ENCODE results near the gene MIER1.

Gene MIER1

DNA sequence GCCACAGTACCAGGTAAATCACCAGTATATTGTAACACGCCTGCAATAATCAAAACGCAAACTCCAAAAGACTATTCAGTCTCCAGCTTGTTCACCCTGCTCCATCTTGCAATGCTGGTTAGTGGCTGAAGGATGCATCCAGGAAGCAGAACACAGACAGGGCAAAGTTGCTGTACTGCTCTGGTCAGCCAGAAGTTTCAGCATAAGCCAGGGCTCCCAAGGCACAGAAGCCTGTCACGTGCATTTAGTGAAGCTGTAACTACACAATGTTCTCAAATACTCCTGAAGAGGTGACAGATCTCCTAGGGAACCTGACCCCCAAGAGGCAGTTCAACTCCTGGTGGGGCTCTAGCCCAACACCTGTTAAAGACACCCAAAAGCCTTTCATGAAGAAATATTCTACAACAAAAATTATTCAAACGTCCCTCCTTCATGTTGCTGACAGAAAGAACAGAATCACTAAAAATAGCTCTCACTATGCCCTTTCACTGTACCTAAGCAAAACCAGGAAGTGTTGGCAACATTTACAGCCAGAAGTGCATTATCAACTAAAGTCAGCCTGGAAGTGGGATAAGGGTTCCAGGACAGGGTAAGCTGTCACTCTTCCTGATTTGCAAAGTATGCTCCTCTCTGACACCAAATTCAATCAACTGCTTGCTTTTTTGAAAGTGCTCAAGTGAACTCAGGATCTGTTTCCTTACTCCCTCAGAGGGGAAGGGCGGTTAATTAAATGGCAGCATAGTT, 77.1 kb downstream of the MIER1 start:
- no peak for DNase-seq

DNA sequence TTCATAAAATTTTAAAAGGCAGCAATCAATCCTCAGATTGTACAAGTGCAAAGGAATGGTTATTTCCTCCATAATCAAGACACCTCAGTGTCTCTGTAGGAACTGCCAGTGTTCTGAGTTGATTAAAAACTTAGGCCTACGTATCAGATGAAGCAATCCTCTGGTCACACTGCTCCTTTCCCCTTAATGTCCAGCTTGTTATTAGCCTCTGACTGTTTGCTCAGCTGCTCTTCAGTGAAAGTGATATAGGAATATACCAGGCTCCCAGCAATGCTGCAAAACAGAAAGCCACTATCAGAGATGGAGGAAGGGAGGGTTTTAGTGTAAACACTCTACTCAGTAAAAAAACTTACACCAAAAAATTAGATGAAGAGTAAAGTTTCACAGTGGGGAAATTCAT, 79.4 kb downstream of the MIER1 start:
- no peak for DNase-seq

- no peak for DNase-seq
These were observed 80.3 kb downstream of the MIER1 start for GRCh38 chr1:67005068-67005467.

- DNase-seq = no peak
These were observed 85.0 kb downstream of the MIER1 start for GRCh38 chr1:67009792-67010191.

DNA sequence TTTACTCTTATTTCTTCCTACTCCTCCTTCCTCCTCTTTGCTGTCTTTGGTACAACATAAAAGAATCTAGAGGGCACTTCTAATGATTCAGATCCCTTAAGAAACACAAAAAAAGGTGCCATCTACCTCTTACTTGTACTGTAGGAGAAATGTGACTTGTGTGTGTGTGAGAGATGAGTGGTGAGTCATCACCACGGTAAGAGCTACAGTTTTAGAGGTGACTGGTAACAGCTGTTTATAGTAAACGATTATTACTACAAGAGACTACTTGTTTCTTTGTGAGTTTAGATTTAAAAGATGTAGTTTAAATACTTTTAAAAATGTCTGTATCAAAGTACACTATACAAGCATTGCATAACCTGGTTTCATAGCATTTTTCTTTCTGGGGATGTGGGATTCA, 88.8 kb downstream of the MIER1 start:
- no peak for DNase-seq

DNA sequence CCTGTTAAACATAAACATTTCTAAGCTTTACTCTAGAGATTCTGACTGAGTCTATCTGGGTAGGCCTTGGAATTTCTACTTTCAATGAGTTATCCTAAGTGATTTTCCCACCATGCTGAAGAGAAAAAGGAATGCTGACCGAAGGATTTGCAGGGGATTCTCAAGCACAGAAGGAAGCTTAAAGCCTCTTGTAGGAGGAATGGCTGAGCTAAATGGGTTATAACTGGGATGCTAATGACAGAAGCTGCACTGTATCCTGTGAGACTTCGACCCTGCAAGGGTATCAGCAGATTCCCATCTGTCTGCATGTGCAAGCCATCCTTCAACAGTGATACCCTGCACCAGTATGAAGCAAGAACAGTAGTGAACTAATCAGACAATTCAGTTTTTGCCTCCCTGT, 93.8 kb downstream of the MIER1 start:
- DNase-seq = no peak

GRCh38 chr1:67019121-67019520, 94.3 kb downstream of the MIER1 start:
- DNase-seq = no peak

DNA sequence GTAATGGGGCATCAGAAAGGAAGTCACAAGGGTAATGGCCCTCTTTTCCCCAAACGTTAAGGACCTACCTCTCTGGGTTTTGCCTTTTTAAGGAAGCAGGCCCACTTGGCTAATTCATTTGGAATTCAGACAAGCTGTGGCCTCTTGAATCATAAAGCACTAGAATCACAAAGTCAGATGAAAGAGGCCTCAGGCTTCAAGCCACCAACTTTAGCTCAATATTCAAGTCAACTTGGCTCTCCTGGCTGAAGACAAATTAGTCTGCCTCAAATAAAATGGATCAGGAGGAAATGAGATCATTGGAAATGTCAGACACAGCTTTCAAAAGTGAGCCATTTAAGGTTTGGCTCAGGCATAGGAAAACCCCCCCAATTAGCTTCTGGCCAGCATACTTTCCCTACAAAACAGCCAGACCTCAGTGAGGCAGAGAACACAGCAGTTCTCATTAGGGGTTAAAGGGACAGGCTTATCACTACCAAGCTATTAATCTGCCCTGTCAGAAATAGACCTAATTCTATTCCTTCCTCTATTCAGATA, 94.9 kb downstream of the MIER1 start:
- no peak for DNase-seq

GRCh38 chr1:67020304-67020703, 95.5 kb downstream of the MIER1 start:
- DNase-seq = no peak

GRCh38 chr1:67020765-67021164, 96.0 kb downstream of the MIER1 start:
- no peak for DNase-seq

DNA sequence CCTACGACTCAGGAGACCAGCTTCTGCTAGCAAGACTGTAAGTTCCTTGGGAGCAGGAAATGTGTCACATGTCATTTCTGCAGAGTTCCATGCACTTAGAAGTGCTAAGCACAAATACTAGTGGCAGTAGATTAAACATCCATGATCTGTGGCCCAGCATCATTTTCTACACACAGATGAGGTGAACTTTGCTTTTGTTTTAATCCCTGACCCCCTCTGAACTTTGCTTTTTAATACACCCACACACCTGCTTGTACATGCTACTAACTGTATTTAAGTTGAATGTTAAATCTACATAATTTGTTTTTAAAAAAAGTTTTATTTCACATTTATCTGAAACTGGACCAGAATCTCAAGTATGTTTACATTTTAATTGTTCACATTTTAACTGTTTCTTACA, 104.7 kb downstream of the MIER1 start:
- no peak for DNase-seq

DNA sequence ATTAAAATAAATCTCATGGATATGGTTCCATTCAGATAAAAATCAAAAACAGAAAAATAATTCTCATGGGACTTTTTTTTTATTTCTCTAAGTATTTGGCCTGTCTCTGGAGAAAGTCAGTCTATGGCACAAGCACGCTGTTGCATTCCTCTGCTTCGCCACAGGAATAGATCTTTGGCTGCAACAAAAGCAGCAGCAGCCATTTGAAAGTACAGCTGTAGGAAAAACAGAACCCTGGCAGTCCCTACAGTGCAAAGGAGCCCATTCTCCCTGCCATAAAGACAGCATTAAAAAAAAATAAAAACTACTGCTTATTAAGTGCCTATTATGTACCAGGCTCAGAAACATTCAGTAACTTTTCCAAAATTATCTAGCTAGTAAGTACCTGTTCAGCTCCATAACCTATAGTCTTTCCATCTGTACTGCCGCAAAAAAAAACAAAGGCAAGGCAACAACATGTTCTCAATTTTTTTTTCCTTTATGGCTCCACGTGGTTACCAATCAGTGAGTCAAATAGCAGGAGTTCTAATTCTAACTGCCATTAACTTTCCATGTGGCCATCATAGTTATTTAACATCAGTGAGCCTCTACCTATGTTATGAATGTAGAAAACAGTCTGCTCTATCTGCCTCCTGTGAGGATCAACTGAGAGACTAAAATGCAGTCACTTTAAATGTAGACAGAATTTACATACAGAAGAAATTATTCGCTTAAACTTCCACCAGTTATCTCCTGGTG, 106.5 kb downstream of the MIER1 start:
- DNase-seq = no peak

DNA sequence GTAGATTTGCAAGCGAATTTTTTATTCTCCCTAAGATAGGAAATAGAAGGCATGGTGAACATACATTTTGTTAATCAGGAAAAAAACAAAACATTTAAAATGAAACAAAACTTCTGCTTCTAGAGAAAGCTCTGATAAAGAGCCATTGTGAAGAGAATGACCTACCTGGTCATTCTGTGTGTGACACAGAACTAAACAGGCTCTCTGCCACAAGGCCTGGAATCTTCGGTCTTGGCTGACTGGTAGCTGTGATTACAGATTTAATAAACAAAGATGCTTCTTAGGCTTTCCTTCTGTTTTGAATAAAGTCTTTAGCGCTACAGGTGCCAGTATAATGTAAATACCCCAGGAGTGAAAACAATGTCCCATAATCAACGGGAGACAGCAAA, 107.1 kb downstream of the MIER1 start:
- DNase-seq = no peak

Data from stimulated activated CD8-positive, alpha-beta memory T cell treated with anti-CD3 and anti-CD28 coated beads, Interleukin-4, amount 100 ng/mL, for 48 hours (primary cell).